Rectal smooth muscle tissue (tissue), 1 donor: ENCODE measurements around the gene CABP7.

ENCODE experiments used
- H3K27ac ChIP-seq: one replicate; pipeline ENCODE4 v1.7.0; 2013; ENCODE audit warnings: low read depth, low read length, inconsistent platforms
- H3K27me3 ChIP-seq: one replicate; pipeline ENCODE4 v1.7.0; 2013; ENCODE audit warnings: low read length; ENCODE audit not compliant: control insufficient read depth, insufficient read depth
- H3K36me3 ChIP-seq: one replicate; pipeline ENCODE4 v1.7.0; 2013; ENCODE audit warnings: low read length; ENCODE audit not compliant: control insufficient read depth, insufficient read depth
- H3K4me1 ChIP-seq: one replicate; pipeline ENCODE4 v1.7.0; 2013; ENCODE audit warnings: low read length; ENCODE audit not compliant: control insufficient read depth, insufficient read depth
- H3K4me3 ChIP-seq: one replicate; pipeline ENCODE4 v1.7.0; 2013; ENCODE audit warnings: low read length
- H3K9ac ChIP-seq: one replicate; pipeline ENCODE4 v1.7.0; 2013; ENCODE audit warnings: low read length

CABP7 gene

DNA sequence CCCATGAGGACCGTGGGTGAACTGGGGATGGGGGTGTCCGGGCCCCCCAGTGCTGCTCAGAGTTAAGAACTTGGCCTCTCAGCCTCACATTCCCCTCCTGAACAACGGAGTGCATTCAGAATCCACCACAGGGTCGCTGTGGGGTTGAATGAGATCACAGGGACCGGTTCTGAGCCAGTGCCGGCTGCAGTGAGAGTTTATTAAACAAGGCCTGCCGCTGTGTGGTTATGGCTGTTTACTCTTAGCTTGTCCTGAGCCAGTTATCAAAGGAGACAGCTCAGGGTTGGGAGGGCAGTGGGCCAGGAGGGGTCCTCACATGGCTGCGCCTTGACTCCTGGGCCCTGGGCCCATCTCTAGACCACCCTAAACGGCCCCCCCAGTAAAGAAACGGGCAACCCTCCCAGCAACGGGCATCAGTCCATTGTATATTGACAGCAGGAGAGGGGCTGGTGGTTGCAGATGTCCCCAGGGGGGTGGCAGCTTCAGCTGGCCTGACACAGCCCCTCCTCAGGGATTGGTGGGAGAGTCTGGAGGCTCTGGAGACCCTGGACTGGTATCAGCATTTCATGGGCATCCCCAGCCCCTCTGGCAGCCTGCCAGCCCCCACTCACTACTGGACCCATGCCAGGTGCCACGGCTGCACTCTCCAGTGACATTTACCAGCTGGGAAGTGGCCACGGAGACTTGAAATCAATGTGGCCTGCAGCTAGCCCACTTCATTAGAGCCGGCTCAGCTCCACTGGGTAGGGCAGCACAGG, 15.1 kb upstream of the CABP7 start:
- no peak overlapping the region for H3K4me3 ChIP-seq
- H3K9ac ChIP-seq, result no peak overlapping the region
- H3K27me3 ChIP-seq, result peaks cover 3% of the 10 kb centered on the region
- peaks cover 4% of the 10 kb centered on the region for H3K4me1 ChIP-seq
- no peaks in the 10 kb centered on the region for H3K36me3 ChIP-seq
- H3K27ac ChIP-seq, result peak overlapping the region; percentile 32

DNA sequence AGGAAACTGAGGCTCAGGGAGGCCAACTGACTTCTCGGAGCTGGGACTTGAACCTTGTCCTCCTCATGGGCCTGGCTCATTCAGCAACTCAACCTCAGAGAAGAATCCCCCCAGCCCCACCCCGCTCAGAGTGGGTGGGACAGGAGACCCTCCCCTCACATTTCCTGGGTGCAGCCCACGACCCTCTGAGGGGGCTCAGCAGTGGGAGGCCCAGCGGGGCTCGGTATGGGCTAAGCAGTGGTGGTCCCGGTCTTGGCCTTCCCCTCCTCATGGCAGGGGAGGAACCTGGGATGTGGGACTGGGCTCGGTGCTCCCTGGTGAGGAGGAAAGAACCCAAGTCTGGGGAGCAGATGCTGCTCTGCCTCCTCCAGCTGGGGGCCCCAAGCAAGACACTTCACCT, 14.2 kb upstream of the CABP7 start:
- H3K36me3 ChIP-seq, result no peaks in the 10 kb centered on the region
- peaks cover 3% of the 10 kb centered on the region for H3K27me3 ChIP-seq
- H3K27ac ChIP-seq, result peak overlapping the region; percentile 6
- H3K4me3 ChIP-seq, result no peak overlapping the region
- H3K9ac ChIP-seq, result no peak overlapping the region
- peaks cover 4% of the 10 kb centered on the region for H3K4me1 ChIP-seq

DNA sequence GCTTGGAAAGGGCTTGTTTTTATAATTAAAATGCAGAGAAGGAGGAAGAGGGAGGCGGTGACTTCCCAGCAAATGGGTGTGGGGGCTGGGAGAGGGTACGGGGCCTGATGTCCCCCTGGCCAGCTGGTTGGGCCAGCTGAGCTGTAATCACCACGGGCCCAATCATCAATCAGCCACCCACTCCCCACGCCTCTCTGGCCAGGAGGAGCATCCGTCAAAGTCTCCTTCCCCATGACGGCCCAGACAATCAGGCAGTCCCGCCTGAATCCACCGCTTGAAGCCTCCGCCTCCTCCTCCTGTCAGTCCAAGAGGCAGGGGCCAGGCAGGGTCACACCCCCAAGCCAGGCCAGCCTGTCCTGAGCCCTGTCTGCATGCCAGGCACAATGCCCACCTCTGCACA, 13.3 kb upstream of the CABP7 start:
- Histone ChIP-seq H3K4me3 (no peak overlapping the region), H3K4me1 (peaks cover 4% of the 10 kb centered on the region), H3K27ac (no peak overlapping the region), H3K9ac (no peak overlapping the region), H3K36me3 (no peaks in the 10 kb centered on the region), H3K27me3 (peaks cover 3% of the 10 kb centered on the region)

DNA sequence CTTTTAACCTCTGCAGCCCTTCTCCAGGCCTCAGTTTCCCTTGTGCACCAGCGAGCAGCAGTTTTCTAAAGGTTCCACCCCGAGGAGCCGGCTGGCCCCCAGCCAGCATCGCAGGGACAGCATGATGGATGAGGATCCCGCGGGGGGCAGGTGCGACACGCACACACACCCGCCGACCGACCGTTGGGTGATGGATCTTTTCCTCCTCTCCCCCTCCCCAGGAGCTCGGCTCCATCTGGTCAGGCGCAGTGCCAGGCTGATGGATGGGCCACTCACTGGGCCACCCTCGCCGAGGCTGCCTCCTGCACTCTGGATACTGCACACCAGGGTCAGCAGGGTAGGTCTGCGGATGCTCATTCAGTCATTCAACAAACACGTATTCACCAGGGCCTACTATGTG, 12.8 kb upstream of the CABP7 start:
- Histone ChIP-seq H3K9ac (no peak overlapping the region), H3K4me3 (no peak overlapping the region), H3K4me1 (peaks cover 4% of the 10 kb centered on the region), H3K27ac (no peak overlapping the region), H3K36me3 (no peaks in the 10 kb centered on the region), H3K27me3 (peaks cover 3% of the 10 kb centered on the region)

DNA sequence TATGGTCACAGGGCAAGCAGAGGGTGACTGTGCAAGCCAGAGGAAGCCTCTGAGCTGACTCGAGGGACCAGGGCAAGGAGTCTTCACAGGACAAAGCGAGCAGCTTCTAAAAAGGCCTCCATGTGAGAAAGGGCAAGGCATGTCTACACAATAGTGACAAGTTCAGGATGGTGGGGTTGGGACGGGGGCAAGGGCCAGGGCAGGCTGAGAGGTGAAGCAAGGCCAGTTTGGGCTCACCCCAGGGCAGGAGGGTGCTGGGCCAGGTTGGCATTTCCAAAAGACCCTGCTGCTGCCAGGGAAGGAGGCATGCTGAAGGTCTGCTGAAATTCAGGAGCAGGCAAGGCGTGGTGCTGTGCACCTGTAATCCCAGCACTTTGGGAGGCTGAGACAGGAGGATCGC, 12.3 kb upstream of the CABP7 start:
- peaks cover 3% of the 10 kb centered on the region for H3K27me3 ChIP-seq

DNA sequence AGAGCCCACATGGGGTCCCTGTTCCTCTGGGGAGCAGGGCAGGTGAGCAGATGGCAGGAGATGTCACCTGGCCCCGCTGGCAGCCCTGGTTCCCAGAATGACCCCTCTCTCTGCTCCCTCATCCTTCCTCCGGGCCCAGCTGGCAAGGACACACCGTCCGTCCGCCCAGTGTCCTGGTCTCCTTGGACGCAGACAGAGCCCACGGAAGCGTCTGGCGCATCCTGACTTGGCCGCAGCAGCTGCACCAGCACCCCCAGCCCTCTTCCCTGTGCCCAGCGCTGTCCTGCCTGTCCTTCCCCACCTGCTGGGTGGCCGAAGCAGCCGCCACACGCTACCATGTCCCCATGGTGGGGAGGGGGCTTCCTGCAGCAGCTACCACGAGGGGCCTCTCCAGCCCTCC, 9.6 kb upstream of the CABP7 start:
- Histone ChIP-seq H3K27ac (no peak overlapping the region), H3K27me3 (peaks cover 3% of the 10 kb centered on the region), H3K4me1 (no peaks in the 10 kb centered on the region)

More for the DNA sequence above, 12.3 kb upstream of the CABP7 start:
- no peak overlapping the region for H3K9ac ChIP-seq
- no peaks in the 10 kb centered on the region for H3K36me3 ChIP-seq
- H3K4me1 ChIP-seq, result peaks cover 4% of the 10 kb centered on the region
- H3K4me3 ChIP-seq, result no peak overlapping the region
- H3K27ac ChIP-seq, result no peak overlapping the region

DNA sequence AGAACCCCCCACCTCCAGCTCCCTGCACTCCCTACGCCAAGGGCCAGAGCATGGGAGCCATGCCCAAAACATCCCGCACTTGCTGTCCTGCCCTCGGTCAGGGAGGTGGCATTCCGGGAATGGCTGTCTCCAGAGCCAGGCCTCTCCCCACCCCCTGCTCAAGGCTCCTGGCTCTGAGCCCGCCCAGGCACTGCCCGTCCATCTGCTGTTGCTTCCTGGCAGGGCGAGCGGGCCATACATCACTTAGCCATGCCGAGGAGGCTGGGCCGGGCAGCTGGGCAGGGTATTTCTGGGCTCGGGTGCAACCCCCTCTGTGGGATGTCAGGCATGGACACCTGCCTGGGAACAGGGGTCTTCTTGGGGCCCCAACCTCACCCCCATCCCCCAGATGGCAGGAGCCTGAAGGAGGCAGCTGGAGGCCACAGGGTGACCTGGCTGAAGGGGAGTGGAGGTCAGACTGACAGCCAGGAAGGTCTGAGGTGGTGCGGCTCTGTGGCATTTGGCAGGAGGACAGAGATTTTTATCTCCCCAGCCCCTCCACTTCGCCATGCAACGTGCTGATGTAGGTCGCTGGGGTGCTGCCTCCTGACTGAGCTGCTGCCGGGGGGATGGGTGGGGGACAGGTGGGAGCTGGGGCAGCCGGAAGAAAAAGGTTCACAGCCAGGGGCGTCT, 8.7 kb upstream of the CABP7 start:
- Histone ChIP-seq H3K27ac (no peak overlapping the region), H3K27me3 (peaks cover 3% of the 10 kb centered on the region), H3K4me1 (no peaks in the 10 kb centered on the region), H3K36me3 (no peaks in the 10 kb centered on the region), H3K9ac (no peak overlapping the region), H3K4me3 (no peak overlapping the region)

More for the DNA sequence above, 9.6 kb upstream of the CABP7 start:
- Histone ChIP-seq H3K4me3 (no peak overlapping the region), H3K9ac (no peak overlapping the region), H3K36me3 (no peaks in the 10 kb centered on the region)

DNA sequence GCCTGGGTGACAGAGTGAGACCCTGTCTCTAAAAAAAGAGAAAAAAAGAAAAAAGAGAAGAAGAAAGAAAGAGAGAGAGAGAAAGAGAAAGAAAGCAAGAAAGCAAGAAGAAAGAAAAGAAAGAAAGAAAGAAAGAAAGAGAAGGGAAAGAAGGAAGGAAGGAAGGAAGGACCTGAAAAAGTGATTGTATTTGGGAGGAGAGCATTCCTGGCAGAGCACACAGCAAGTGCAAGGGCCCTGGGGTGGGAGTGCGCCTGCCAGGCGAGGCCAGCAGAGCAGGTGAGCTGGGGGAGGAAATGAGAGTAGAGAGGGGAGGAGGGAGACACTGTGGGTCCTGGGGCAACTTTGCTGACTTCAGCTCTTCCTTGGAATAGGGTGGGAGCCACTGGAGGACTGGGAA, 7.7 kb upstream of the CABP7 start:
- H3K9ac ChIP-seq, result no peak overlapping the region
- H3K27ac ChIP-seq, result no peak overlapping the region
- H3K4me1 ChIP-seq, result no peaks in the 10 kb centered on the region
- no peak overlapping the region for H3K4me3 ChIP-seq
- no peaks in the 10 kb centered on the region for H3K36me3 ChIP-seq
- H3K27me3 ChIP-seq, result peaks cover 3% of the 10 kb centered on the region

DNA sequence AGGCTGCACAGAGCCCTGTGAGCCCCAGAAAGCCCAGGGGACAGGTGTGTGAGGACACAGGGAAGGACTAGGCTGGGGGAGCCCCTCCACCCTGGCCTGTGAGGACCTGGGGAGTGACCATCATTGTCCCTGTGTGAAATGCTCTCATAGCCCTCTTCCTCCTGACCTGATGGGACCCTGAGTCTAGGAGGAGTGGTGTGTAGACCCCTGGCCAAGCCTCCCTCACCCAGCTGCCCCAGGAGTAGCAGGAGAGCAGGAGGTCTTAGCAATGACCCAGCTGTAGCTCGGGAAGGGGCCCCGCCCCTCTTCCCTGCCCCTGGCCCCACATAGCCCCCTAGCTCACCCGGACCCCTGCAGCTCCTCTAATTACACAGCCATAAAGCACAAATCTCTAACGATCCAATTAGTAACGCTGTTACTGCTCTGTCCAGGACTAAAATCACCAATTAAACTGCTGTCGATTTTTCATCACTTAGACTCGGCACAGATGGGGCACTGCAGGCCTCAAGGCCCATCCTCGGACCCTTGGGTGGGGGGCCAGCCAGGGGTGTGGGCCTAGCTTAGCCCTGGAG, 6.6 kb upstream of the CABP7 start:
- Histone ChIP-seq H3K4me3 (no peak overlapping the region), H3K27ac (no peak overlapping the region), H3K36me3 (no peaks in the 10 kb centered on the region), H3K4me1 (no peaks in the 10 kb centered on the region), H3K27me3 (peaks cover 3% of the 10 kb centered on the region), H3K9ac (no peak overlapping the region)

DNA sequence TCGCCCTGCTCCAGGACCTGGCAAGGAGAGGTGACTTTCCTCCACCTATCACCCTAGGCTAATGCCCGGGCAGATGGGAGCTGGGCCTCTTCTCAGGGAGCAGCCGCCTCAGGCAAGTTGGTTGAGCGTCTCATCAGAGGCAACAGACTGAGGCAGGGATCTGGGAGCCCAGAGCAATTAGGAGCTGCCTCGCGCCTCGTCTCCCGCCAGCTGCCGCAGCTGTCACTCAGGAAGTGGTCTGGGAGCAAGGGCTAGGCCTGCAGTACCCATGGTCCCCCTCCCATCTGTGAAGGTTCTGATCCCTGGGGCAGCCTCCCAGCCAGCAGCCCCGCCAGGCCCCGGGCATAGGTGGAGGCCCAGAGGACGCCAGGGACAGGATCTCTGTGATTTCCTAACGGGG, 4.6 kb upstream of the CABP7 start:
- no peak overlapping the region for H3K4me3 ChIP-seq
- H3K9ac ChIP-seq, result no peak overlapping the region
- no peak overlapping the region for H3K27ac ChIP-seq
- peaks cover 11% of the 10 kb centered on the region for H3K27me3 ChIP-seq
- H3K36me3 ChIP-seq, result no peaks in the 10 kb centered on the region
- no peaks in the 10 kb centered on the region for H3K4me1 ChIP-seq

DNA sequence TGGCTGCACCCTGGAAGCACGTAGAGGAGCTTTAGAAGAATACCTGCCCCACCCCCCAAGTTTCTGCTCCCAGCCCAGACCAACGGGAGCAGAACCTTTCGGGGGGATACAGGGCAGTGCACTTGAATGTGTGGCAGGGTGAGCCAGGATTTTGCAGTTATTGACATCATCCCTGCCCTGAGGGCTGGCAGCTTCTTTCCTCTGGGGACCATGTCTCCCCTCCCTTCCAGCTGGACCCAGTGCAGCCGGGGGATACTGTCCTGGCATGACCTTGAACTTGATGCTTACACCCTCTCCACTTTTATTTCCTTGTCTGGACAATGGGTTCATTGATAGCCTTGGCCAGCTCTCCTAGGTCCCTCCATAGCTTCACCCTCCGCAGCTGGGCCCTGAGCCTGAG, 4.1 kb upstream of the CABP7 start:
- H3K4me3 ChIP-seq, result no peak overlapping the region
- H3K4me1 ChIP-seq, result no peaks in the 10 kb centered on the region
- no peak overlapping the region for H3K9ac ChIP-seq
- no peaks in the 10 kb centered on the region for H3K36me3 ChIP-seq
- H3K27ac ChIP-seq, result no peak overlapping the region
- peaks cover 11% of the 10 kb centered on the region for H3K27me3 ChIP-seq

DNA sequence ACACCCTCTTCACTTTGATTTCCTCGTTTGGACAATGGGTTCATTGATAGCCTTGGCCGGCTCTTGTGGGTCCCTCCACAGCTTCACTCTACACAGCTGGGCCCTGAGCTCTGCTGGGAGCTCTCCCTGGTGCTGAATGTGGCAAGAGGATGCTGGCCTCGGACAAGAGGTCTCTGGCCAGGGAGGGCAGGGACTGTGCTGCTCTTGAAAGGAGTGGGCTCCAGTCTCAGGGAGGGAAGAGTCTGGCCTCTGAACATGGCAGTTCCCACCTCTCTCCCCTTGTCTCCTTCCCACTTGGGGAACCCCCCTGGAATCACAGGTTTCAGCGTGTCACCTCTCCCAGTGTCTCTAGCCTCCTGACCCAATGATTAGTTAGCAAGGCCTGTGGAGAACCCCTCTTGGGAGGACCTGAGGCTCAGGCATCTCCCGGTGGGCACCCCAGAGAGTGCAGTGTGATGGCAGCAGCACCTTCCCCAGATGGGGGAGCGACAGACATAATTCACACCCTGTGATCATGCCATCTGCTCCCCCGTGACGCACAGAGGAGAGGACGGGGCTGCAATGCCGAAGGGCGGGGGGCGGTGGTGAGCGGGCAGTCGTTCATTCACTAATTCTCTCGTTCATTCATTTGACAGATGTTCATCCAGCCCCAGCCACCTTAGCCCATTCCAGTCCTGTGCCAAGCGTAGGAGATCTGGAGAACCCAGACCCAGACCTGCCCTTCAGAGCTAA, 2.8 kb upstream of the CABP7 start:
- no peak overlapping the region for H3K9ac ChIP-seq
- H3K27me3 ChIP-seq, result peaks cover 20% of the 10 kb centered on the region
- H3K4me3 ChIP-seq, result no peak overlapping the region
- no peaks in the 10 kb centered on the region for H3K4me1 ChIP-seq
- no peak overlapping the region for H3K27ac ChIP-seq
- no peaks in the 10 kb centered on the region for H3K36me3 ChIP-seq
